ENCODE measurements around the gene SETD6. TPM values are rescaled to one million over a fixed set of nuclear protein-coding genes. Genes with fewer than 3 reads are reported as not detected.

Gene SETD6
- total and polyA plus RNA-seq, 3 donors from 2014 or later = 21.6 to 77.5 (median 71.2) TPM

GRCh38 chr16:58507195-58507962 lies 7.9 kb upstream of the SETD6 start:
- intact Hi-C loops (cut with DNase I; ENCODE audit: low total_unique reads) = no loop called here
- Histone ChIP-seq H3K36me3 (ENCODE audit: low read depth, missing control alignments) (no peaks in the 10 kb centered on the region), H3K4me3 (no peak overlapping the region), H3K4me1 (no peaks in the 10 kb centered on the region), H3K27me3 (no peaks in the 10 kb centered on the region), H3K9me3 (no peaks in the 10 kb centered on the region), H3K27ac (no peak overlapping the region)
- TF ChIP-seq CTCF (IDR thresholded peaks at IDR 0.05) (no peak), POLR2A (IDR thresholded peaks at IDR 0.05) (no peak)
- 73 to 79% methylated on average over 10 to 15 of the region's 15 CpGs for WGBS, 2 donors
- peak; percentile 11 for DNase-seq

GRCh38 chr16:58507963-58508670 lies 7.2 kb upstream of the SETD6 start:
- no peak for TF ChIP-seq CTCF (IDR thresholded peaks at IDR 0.05)
- TF ChIP-seq POLR2A (IDR thresholded peaks at IDR 0.05) = no peak
- intact Hi-C loops (cut with DNase I; ENCODE audit: low total_unique reads) = no loop called here
- H3K36me3 ChIP-seq (ENCODE audit: low read depth, missing control alignments) = no peaks in the 10 kb centered on the region
- H3K27ac ChIP-seq = no peak overlapping the region
- H3K9me3 ChIP-seq = no peaks in the 10 kb centered on the region
- no peak overlapping the region for H3K4me3 ChIP-seq
- H3K27me3 ChIP-seq = no peaks in the 10 kb centered on the region
- 85 to 90% methylated on average over 6 to 13 of the region's 14 CpGs for WGBS, 2 donors
- DNase-seq = no peak
- no peaks in the 10 kb centered on the region for H3K4me1 ChIP-seq

- WGBS, 2 donors = 72% methylated on average over 5 of the region's 5 CpGs; no CpG with 5 or more reads in 1 of the 2 donors
- intact Hi-C loops (cut with DNase I; ENCODE audit: low total_unique reads) = no loop called here
- no peak overlapping the region for H3K27ac ChIP-seq
- H3K9me3 ChIP-seq = no peaks in the 10 kb centered on the region
- no peak for TF ChIP-seq POLR2A (IDR thresholded peaks at IDR 0.05)
- no peak for TF ChIP-seq CTCF (IDR thresholded peaks at IDR 0.05)
- no peaks in the 10 kb centered on the region for H3K4me1 ChIP-seq
- no peak for DNase-seq
- H3K27me3 ChIP-seq = no peaks in the 10 kb centered on the region
- H3K4me3 ChIP-seq = no peak overlapping the region
- no peaks in the 10 kb centered on the region for H3K36me3 ChIP-seq (ENCODE audit: low read depth, missing control alignments)
Observed at GRCh38 chr16:58508671-58509251, 6.6 kb upstream of the SETD6 start.

GRCh38 chr16:58509256-58510096 lies 5.8 kb upstream of the SETD6 start:
- WGBS, 2 donors = 93 to 100% methylated on average over 1 to 8 of the region's 9 CpGs
- Histone ChIP-seq H3K27ac (no peak overlapping the region), H3K27me3 (no peaks in the 10 kb centered on the region), H3K4me3 (no peak overlapping the region), H3K9me3 (no peaks in the 10 kb centered on the region), H3K4me1 (peaks cover 3% of the 10 kb centered on the region), H3K36me3 (ENCODE audit: low read depth, missing control alignments) (no peaks in the 10 kb centered on the region)
- intact Hi-C loops (cut with DNase I; ENCODE audit: low total_unique reads) = loop anchor here (10.0 kb wide), 1 partner anchor 125 kb away; no protein-coding TSS in a partner anchor
- DNase-seq = no peak
- TF ChIP-seq CTCF (IDR thresholded peaks at IDR 0.05) (no peak), POLR2A (IDR thresholded peaks at IDR 0.05) (no peak)

Data from testis (tissue), 3 donors.